ENCODE results near the gene MMP7. TPM values are rescaled to one million over a fixed set of nuclear protein-coding genes. Genes with fewer than 3 reads are reported as not detected.
A peak's percentile ranks its signal among the peaks of the same experiment; 100 is the strongest.

MMP7 gene, protein sequence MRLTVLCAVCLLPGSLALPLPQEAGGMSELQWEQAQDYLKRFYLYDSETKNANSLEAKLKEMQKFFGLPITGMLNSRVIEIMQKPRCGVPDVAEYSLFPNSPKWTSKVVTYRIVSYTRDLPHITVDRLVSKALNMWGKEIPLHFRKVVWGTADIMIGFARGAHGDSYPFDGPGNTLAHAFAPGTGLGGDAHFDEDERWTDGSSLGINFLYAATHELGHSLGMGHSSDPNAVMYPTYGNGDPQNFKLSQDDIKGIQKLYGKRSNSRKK
- total RNA-seq, result 1 to 10 TPM in 3 of 6 experiments, under 1 TPM in 3; 0.37 to 2.9 (median 1.1) TPM
- long read RNA-seq, partial matches to known transcripts, result 0 of 3 reads
- long read RNA-seq, other reads (novel, unspliced or antisense), result 0 of 3 reads

DNA sequence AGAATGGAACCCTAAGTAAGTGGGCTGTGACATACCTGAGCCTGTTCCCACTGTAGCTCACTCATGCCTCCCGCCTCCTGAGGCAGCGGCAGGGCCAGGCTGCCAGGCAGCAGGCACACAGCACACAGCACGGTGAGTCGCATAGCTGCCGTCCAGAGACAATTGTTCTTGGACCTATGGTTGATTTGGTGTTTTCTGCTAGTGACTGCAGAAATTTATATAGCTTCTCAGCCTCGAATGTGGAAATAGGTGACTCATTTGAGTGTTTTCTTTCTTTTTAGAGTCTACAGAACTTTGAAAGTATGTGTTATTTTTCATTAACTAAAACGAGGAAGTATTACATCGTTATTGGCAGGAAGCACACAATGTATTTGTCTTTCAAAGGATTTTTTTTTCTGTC, at the start of gene MMP7:
Gene MMP7, minus strand, starts transcription at position 190 of the 400 bp plus-strand sequence. Its CDS starts 47 bp downstream, at position 143.
- ATAC-seq (peak in 2 of 4 donors; percentile 38 to 42), DNase-seq (no peak)

DNA sequence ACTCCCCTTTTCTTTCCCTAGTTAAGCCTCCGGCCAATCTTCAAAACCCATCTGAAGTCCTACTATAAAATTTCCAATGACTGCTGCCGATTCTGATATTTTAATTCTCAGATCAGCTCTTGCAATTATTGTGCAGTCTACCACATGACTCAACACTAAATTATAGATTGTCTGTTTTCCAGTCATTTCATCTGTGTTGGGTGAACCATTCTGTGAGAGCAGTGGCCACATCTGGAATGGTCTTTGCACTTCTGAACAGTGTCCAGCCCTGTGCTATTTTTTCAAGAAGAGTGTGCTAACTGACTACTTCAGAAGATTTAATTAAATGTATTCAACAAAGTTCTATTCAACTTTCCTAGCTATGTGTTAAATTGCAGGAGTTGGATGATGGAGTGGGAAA, 47.2 kb upstream of the MMP7 start:
- Histone ChIP-seq H3K4me1 (no peaks in the 10 kb centered on the region), H3K36me3 (no peaks in the 10 kb centered on the region), H3K4me3 (no peak overlapping the region), H3K9me3 (no peaks in the 10 kb centered on the region), H3K27ac (no peak overlapping the region), H3K27me3 (no peaks in the 10 kb centered on the region)
- ATAC-seq, result no peak
- TF ChIP-seq POLR2A (IDR thresholded peaks at IDR 0.05), result no peak
- TF ChIP-seq, protein P1, sequence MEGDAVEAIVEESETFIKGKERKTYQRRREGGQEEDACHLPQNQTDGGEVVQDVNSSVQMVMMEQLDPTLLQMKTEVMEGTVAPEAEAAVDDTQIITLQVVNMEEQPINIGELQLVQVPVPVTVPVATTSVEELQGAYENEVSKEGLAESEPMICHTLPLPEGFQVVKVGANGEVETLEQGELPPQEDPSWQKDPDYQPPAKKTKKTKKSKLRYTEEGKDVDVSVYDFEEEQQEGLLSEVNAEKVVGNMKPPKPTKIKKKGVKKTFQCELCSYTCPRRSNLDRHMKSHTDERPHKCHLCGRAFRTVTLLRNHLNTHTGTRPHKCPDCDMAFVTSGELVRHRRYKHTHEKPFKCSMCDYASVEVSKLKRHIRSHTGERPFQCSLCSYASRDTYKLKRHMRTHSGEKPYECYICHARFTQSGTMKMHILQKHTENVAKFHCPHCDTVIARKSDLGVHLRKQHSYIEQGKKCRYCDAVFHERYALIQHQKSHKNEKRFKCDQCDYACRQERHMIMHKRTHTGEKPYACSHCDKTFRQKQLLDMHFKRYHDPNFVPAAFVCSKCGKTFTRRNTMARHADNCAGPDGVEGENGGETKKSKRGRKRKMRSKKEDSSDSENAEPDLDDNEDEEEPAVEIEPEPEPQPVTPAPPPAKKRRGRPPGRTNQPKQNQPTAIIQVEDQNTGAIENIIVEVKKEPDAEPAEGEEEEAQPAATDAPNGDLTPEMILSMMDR (IDR thresholded peaks at IDR 0.05), result no peak
- intact Hi-C loops (cut with DNase I), result no loop called here
- no peak for DNase-seq
- 68% methylated on average over 2 of the region's 2 CpGs for WGBS (ENCODE audit: insufficient coverage, low coverage, low lambda C conversion rate, missing lambda C conversion rate)

More for the DNA sequence above, at the start of gene MMP7:
- intact Hi-C loops (cut with DNase I), result no loop called here
- TF ChIP-seq, protein P1 (IDR thresholded peaks at IDR 0.05), result no peak
- TF ChIP-seq POLR2A (IDR thresholded peaks at IDR 0.05), result no peak
- Histone ChIP-seq H3K4me1 (no peaks in the 10 kb centered on the region), H3K27me3 (no peaks in the 10 kb centered on the region), H3K36me3 (no peaks in the 10 kb centered on the region), H3K27ac (no peak within 1 kb of the TSS), H3K9me3 (no peaks in the 10 kb centered on the region), H3K4me3 (no peak within 1 kb of the TSS)
- 39% methylated on average over 6 of the region's 8 CpGs for WGBS (ENCODE audit: insufficient coverage, low coverage, low lambda C conversion rate, missing lambda C conversion rate)

DNA sequence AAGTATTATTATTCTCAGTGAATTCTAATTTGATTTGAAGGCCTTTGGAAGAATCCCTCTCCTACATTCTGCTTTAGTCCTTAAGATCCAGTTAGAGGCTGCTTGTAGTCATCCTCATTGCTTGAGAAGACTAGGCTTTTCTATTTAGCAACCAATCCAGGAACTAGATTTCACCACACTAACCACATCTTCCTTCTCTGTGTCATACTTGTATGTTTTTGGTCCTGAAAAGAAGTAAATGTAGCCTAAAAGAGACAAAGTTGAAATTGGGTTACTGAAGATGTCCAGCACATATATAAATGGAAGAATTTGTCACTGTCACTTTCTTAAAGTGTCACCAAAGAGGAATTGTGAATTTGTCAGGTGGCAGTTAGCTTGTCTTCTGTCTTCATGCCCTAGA, 46.6 kb upstream of the MMP7 start:
- Histone ChIP-seq H3K27ac (no peak overlapping the region), H3K4me1 (no peaks in the 10 kb centered on the region), H3K9me3 (no peaks in the 10 kb centered on the region), H3K4me3 (no peak overlapping the region), H3K27me3 (no peaks in the 10 kb centered on the region), H3K36me3 (no peaks in the 10 kb centered on the region)
- no peak for TF ChIP-seq POLR2A (IDR thresholded peaks at IDR 0.05)
- TF ChIP-seq, protein P1 (IDR thresholded peaks at IDR 0.05), result no peak
- DNase-seq (no peak), ATAC-seq (peak in 2 of 4 donors; percentile 20 to 22)
- intact Hi-C loops (cut with DNase I), result no loop called here

DNA sequence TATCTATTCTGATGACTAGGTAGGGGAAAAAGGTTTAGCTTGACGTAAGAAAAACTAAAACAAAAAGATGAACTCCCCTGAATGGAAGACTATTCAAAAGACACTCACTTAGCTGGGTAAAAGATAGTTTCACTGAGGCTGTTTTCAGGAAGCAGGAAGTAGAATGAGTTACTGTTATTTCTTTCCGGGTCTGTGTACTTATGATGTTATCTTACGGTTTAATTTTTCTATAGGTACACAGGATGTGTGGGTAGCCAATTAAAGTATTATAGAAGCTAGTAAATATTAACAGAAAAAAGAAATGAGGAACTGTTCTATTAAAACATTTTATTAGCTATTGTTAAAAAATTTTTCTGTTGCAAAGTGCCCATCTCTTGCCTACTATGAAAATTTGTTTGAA, 45.8 kb upstream of the MMP7 start:
- WGBS (ENCODE audit: insufficient coverage, low coverage, low lambda C conversion rate, missing lambda C conversion rate), result 63% methylated on average over 3 of the region's 3 CpGs
- Histone ChIP-seq H3K4me3 (no peak overlapping the region), H3K4me1 (no peaks in the 10 kb centered on the region), H3K36me3 (no peaks in the 10 kb centered on the region), H3K27ac (no peak overlapping the region), H3K27me3 (no peaks in the 10 kb centered on the region), H3K9me3 (no peaks in the 10 kb centered on the region)
- no peak for DNase-seq
- no peak for ATAC-seq
- TF ChIP-seq, protein P1 (IDR thresholded peaks at IDR 0.05), result no peak
- no peak for TF ChIP-seq POLR2A (IDR thresholded peaks at IDR 0.05)
- intact Hi-C loops (cut with DNase I), result no loop called here

Data from right lobe of liver (tissue), 6 donors.